OCI-LY3 (cell line): ENCODE results near the gene PHACTR3.

Experiments
- EZH2phosphoT487 ChIP-seq: fragments of 200-600 bp; shearing (Covaris generic); IDR thresholded peaks from 2 replicates; pipeline ENCODE4 v1.6.1; 2018; ENCODE audit warnings: antibody characterized with exemption, mixed run types, low read depth
- TF ChIP-seq, protein P1 (sequence below): fragments of 200-600, 300-600 bp; sonication (generic); IDR thresholded peaks from 2 replicates; pipeline ENCODE4 v1.5.1; 2014; ENCODE audit warnings: antibody characterized with exemption, low read length, low read depth

DNA sequence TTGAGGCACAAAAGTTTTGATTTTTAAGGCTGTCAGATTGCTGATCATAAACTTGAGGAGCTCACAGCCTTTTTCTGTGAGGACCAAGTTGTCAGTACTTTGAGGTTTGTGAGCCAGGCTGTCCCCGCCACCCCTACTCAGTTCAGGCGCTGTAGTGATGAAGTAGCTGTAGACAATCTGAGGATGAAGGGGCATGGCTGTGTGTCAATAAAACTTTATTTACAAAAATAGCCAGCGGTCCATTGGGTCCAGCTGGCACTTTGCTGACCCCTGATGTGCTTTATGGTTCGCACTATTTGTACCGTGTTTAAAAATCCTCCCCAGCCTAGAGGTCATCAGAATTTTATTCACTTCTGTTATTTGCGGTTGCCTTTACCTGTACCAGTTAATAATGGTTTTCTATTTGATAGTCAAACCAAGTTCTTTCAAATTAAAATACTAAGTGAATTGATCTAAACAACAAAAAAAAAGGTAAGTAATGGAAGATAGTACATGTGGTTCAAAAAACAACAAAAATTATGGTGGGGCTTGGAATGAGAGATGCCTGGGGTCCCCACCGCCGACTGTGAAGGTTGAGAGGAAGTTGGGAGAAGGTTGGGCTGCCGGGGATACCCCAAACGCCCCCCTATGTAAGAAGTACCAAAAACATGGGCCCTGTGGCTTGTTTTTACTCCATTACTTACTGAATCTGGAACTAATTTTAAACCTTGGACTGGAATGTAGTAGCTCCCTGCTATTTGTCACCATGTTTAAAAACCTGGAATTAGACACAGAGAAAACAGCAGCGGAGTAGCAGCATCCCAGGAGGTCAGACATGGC, 205.5 kb downstream of the PHACTR3 start:
- TF ChIP-seq, protein P1, sequence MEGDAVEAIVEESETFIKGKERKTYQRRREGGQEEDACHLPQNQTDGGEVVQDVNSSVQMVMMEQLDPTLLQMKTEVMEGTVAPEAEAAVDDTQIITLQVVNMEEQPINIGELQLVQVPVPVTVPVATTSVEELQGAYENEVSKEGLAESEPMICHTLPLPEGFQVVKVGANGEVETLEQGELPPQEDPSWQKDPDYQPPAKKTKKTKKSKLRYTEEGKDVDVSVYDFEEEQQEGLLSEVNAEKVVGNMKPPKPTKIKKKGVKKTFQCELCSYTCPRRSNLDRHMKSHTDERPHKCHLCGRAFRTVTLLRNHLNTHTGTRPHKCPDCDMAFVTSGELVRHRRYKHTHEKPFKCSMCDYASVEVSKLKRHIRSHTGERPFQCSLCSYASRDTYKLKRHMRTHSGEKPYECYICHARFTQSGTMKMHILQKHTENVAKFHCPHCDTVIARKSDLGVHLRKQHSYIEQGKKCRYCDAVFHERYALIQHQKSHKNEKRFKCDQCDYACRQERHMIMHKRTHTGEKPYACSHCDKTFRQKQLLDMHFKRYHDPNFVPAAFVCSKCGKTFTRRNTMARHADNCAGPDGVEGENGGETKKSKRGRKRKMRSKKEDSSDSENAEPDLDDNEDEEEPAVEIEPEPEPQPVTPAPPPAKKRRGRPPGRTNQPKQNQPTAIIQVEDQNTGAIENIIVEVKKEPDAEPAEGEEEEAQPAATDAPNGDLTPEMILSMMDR, result no peak
- TF ChIP-seq EZH2phosphoT487, result no peak
